WTC11 (cell line): ENCODE data around the gene ALG11. TPM values are rescaled to one million over a fixed set of nuclear protein-coding genes. Genes with fewer than 3 reads are reported as not detected.

Experiments
- ATAC-seq: fragments of 200-7000 bp; cut with Tn5 transposase; 2 replicates; pipeline ENCODE4 v1.10.0; 2021; ENCODE audit warnings: mild to moderate bottlenecking, moderate library complexity
- CTCF ChIA-PET: fragments of 300-600 bp; sonication (Branson Sonifier 250); formaldehyde crosslinking; loops from one replicate; lab custom pipeline; 2021; ENCODE audit warnings: antibody characterized with exemption; lab: Charles Lee
- POLR2A ChIA-PET: fragments of 350-600 bp; sonication (Branson Sonifier 250); formaldehyde crosslinking; loops from one replicate; lab custom pipeline; 2021; ENCODE audit warnings: antibody characterized with exemption; lab: Charles Lee
- DNase-seq: peaks from one replicate; pipeline ENCODE4 v3.0.0; 2021; ENCODE audit warnings: low spot score
- H3K27ac Mint-ChIP-seq: 2 replicates; pipeline ENCODE4 v1.8.0; 2021; ENCODE audit warnings: mixed read lengths
- H3K27me3 Mint-ChIP-seq: 2 replicates; pipeline ENCODE4 v1.8.0; 2021; ENCODE audit warnings: low read depth, mild to moderate bottlenecking, moderate library complexity, mixed read lengths
- H3K36me3 Mint-ChIP-seq: 2 replicates; pipeline ENCODE4 v1.8.0; 2021; ENCODE audit warnings: mixed read lengths
- H3K4me1 Mint-ChIP-seq: 2 replicates; pipeline ENCODE4 v1.8.0; 2022; ENCODE audit warnings: mixed read lengths
- H3K4me3 Mint-ChIP-seq: 2 replicates; pipeline ENCODE4 v1.8.0; 2021; ENCODE audit warnings: mild to moderate bottlenecking, moderate library complexity, mixed read lengths
- H3K9me3 Mint-ChIP-seq: 2 replicates; pipeline ENCODE4 v1.8.0; 2021; ENCODE audit warnings: mixed read lengths
- ARID4B ChIP-seq: sonication (generic); formaldehyde crosslinking; IDR thresholded peaks from 2 replicates; pipeline ENCODE4 v1.8.0; 2023; ENCODE audit warnings: missing genetic modification reagents, mild to moderate bottlenecking, borderline replicate concordance
- ATF3 ChIP-seq: sonication (generic); formaldehyde crosslinking; conservative IDR thresholded peaks from 2 replicates; pipeline ENCODE4 v1.8.1; 2022; ENCODE audit warnings: mild to moderate bottlenecking, missing genetic modification reagents
- ETV6 ChIP-seq: sonication (generic); formaldehyde crosslinking; IDR thresholded peaks from 2 replicates; pipeline ENCODE4 v1.8.1; 2022; ENCODE audit warnings: mild to moderate bottlenecking, missing genetic modification reagents
- FOXJ3 ChIP-seq: sonication (generic); formaldehyde crosslinking; IDR thresholded peaks from 2 replicates; pipeline ENCODE4 v1.9.0; 2021; ENCODE audit warnings: missing genetic modification reagents, mild to moderate bottlenecking, borderline replicate concordance
- IRF1 ChIP-seq: sonication (generic); formaldehyde crosslinking; IDR thresholded peaks from 2 replicates; pipeline ENCODE4 v1.8.0; 2023; ENCODE audit warnings: missing genetic modification reagents
- MYBL2 ChIP-seq: sonication (generic); formaldehyde crosslinking; IDR thresholded peaks from 2 replicates; pipeline ENCODE4 v1.8.1; 2023; ENCODE audit warnings: mild to moderate bottlenecking, moderate library complexity, missing genetic modification reagents
- RELA ChIP-seq: sonication (generic); formaldehyde crosslinking; IDR thresholded peaks from 2 replicates; pipeline ENCODE4 v1.8.1; 2022; ENCODE audit warnings: missing genetic modification reagents, mild to moderate bottlenecking, borderline replicate concordance
- TEAD4 ChIP-seq: sonication (generic); formaldehyde crosslinking; IDR thresholded peaks from 2 replicates; pipeline ENCODE4 v1.8.0; 2022; ENCODE audit warnings: mild to moderate bottlenecking, missing genetic modification reagents
- ZNF416 ChIP-seq: fragments of 250-450 bp; sonication (Bioruptor Pico); IDR thresholded peaks from 2 replicates; pipeline ENCODE4 v1.9.0; 2021; ENCODE audit warnings: mild to moderate bottlenecking, inconsistent platforms
- ZSCAN18 ChIP-seq: fragments of 250-450 bp; sonication (Bioruptor Pico); IDR thresholded peaks from 2 replicates; pipeline ENCODE4 v2.1.2; 2022; ENCODE audit warnings: mild to moderate bottlenecking, moderate library complexity
- total RNA-seq: library from RNA; stranded (reverse); gene quantifications from 3 replicates; pipeline ENCODE4 v1.2.3, GENCODE V29; 2021
- TF ChIP-seq, protein P1 (sequence below): fragments of 200-600 bp; IDR thresholded peaks from 2 replicates; pipeline ENCODE4 v1.8.0; 2022; ENCODE audit warnings: antibody characterized with exemption

The ALG11 gene
- total RNA-seq, 1 experiment from 2014 or later: 40.6 TPM

DNA sequence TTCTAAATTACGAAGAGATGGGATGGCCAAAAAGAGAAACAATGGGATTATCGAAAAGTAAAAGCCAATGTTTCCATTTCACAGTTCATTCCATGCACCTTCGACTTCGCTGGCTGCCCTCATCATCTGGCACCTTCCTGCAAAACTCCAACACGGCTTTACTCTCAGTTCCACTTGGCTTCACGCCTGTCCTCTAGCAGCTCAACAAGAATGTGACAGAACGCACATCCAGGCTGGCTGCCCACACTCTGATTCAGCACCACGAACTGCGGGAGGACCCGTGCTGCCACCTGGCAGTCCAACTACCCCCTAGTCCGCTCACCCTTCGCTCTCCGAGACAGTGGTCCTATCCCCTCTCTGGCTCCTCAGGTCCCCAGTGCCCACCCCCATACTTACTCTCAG lies 12.7 kb upstream of the ALG11 start (continued):
- TF ChIP-seq ATF3 (CRISPR knock-in tag): no peak

GRCh38 chr13:51999921-52000320 lies 12.3 kb upstream of the ALG11 start:
- Mint-ChIP-seq H3K4me3 (no peak overlapping the region), H3K36me3 (no peaks in the 10 kb centered on the region)
- CTCF ChIA-PET: interaction anchor here (0.5 to 5.4 kb wide), 3 partner anchors 23 to 128 kb away, joined by 4 to 36 read pairs (median 7); partner anchors contain the start of gene NEK5
- TF ChIP-seq MYBL2 (CRISPR knock-in tag): no peak
- TF ChIP-seq ZSCAN18 (CRISPR knock-in tag): no peak
- TF ChIP-seq TEAD4 (CRISPR knock-in tag): no peak
- no peak for TF ChIP-seq FOXJ3
- no peak for TF ChIP-seq ETV6 (CRISPR knock-in tag)
- TF ChIP-seq IRF1 (CRISPR knock-in tag): no peak
- no peak for TF ChIP-seq ZNF416 (CRISPR knock-in tag)
- TF ChIP-seq, all 79 proteins: peak for 0
- Mint-ChIP-seq H3K9me3 (no peaks in the 10 kb centered on the region), H3K4me1 (peaks cover 68% of the 10 kb centered on the region), H3K27me3 (no peaks in the 10 kb centered on the region; the same call in 1 of the 2 replicates), H3K27ac (no peak overlapping the region)
- no peak for DNase-seq
- ATAC-seq: no peak
- POLR2A ChIA-PET: interaction anchor here (0.8 kb wide), 1 partner anchor 85 kb away, joined by 3 read pairs; no protein-coding TSS in a partner anchor

GRCh38 chr13:52001120-52001731 lies 11.0 kb upstream of the ALG11 start:
- ATAC-seq: peak; percentile 63
- Mint-ChIP-seq H3K27ac (peak overlapping the region; percentile 35; the same call in 1 of the 2 replicates), H3K36me3 (peaks cover 3% of the 10 kb centered on the region; the same call in 1 of the 2 replicates), H3K9me3 (peaks cover 11% of the 10 kb centered on the region), H3K4me3 (no peak overlapping the region), H3K4me1 (peaks cover 61% of the 10 kb centered on the region), H3K27me3 (no peaks in the 10 kb centered on the region; the same call in 1 of the 2 replicates)
- no peak for DNase-seq
- no peak for TF ChIP-seq ARID4B (CRISPR knock-in tag)
- TF ChIP-seq RELA (CRISPR knock-in tag): no peak
- TF ChIP-seq, protein P1, sequence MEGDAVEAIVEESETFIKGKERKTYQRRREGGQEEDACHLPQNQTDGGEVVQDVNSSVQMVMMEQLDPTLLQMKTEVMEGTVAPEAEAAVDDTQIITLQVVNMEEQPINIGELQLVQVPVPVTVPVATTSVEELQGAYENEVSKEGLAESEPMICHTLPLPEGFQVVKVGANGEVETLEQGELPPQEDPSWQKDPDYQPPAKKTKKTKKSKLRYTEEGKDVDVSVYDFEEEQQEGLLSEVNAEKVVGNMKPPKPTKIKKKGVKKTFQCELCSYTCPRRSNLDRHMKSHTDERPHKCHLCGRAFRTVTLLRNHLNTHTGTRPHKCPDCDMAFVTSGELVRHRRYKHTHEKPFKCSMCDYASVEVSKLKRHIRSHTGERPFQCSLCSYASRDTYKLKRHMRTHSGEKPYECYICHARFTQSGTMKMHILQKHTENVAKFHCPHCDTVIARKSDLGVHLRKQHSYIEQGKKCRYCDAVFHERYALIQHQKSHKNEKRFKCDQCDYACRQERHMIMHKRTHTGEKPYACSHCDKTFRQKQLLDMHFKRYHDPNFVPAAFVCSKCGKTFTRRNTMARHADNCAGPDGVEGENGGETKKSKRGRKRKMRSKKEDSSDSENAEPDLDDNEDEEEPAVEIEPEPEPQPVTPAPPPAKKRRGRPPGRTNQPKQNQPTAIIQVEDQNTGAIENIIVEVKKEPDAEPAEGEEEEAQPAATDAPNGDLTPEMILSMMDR: 0 out of 2 replicates have a peak, but pooled peaks have one; percentile 39
- ChIA-PET CTCF (interaction anchor here (0.9 to 5.4 kb wide), 4 partner anchors 9 to 127 kb away, joined by 4 to 36 read pairs (median 6); partner anchors contain the start of genes ALG11 and NEK5), POLR2A (no interaction called here)
